ENCODE measurements around the gene CLK3. TPM values are rescaled to one million over a fixed set of nuclear protein-coding genes. Genes with fewer than 3 reads are reported as not detected.

Gene CLK3
- polyA plus RNA-seq, 2 of the 4 experiments (the other 2 are of a cell fraction) = 35.7 to 48.2 TPM

DNA sequence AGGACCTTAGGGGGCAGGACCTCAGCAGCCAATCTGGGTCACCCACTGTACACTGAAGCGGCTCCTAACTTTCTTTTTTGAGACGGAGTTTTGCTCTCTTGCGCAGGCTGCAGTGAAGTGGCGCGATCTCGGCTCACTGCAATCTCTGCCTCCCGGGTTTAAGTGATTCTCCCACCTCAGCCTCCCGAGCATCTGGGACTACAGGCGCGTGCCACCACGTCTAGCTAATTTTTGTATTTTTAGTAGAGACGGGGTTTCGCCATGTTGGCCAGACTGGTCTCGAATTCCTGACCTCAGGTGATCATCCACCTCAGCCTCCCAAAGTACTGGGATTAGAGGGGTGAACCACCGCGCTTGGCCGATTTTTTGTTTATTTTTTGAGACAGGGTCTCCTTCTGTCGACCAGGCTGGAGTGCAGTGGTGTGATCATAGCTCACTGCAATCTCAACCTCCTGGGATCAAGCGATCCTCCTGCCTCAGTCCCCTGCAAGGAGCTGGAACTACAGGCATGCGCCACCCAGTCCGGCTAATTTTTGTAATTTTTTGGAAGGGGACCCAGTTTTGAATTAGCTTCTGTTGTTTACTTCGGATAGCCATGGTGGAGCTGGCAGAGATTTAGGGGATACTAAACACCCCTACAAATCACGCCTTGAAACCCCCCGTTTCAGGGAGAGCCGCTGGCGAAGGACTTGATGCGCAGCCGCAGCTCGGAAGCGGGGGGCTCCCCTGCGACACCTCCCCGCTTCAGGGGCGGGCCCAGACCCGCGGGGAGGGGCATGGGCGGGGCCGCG lies 1.5 kb upstream of the CLK3 start (continued):
- TF ChIP-seq, protein P1, sequence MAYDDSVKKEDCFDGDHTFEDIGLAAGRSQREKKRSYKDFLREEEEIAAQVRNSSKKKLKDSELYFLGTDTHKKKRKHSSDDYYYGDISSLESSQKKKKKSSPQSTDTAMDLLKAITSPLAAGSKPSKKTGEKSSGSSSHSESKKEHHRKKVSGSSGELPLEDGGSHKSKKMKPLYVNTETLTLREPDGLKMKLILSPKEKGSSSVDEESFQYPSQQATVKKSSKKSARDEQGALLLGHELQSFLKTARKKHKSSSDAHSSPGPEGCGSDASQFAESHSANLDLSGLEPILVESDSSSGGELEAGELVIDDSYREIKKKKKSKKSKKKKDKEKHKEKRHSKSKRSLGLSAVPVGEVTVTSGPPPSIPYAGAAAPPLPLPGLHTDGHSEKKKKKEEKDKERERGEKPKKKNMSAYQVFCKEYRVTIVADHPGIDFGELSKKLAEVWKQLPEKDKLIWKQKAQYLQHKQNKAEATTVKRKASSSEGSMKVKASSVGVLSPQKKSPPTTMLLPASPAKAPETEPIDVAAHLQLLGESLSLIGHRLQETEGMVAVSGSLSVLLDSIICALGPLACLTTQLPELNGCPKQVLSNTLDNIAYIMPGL (CRISPR knock-in tag; IDR thresholded peaks at IDR 0.05; ENCODE audit: borderline replicate concordance) = no peak

DNA sequence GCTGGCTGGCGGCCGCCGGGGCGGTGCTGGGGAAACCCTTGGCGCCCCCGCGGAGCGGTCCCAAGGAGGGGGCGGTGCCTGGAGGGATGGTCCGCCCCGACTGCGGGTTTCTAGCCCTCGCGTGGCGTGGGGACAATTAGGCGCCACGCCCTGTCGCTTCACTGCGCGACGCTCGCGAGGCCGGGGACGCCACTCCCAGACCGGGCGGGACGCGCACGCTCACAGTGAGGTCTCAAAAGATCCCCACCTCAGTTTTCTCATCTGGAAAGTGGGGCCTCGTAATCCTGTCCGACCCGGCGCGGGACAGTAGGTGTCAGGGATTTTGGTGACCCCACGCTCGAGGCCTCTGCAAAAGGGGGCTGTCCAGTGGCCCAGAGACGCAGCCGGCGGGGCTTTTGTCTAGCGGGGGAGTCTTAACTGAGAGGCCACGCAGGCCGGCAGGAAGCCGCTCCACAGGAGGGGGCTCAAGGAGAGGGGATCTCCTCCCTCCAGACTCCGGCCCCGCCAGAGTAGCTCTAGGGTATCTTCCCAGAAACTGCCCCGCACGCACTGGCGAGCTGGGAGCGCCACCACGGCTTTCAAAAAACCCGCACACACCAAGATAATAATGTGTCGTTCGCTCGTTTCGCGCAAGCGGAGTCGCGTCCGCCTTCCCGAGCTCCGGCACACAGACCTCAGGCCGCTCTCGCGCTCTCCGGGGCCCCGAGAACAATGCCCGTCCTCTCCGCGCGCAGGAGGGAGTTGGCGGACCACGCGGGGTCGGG lies 710 bp upstream of the CLK3 start:
- Histone ChIP-seq H3K4me3 (peak overlapping the region; percentile 93), H3K27ac (peak overlapping the region; percentile 91 to 98), H3K9me3 (no peaks in the 10 kb centered on the region), H3K4me2 (peak overlapping the region; percentile 86), H3K4me1 (peaks cover 11% of the 10 kb centered on the region; the same call in 1 of the 3 replicates)
- ChIA-PET CTCF (interaction anchor here (1.0 to 13.4 kb wide), 5 partner anchors 10 to 156 kb away, joined by 3 to 218 read pairs (median 4); no protein-coding TSS in a partner anchor), POLR2A (interaction anchor here (1.3 to 2.0 kb wide), 2 partner anchors 27 to 73 kb away, joined by 3 to 13 read pairs; partner anchors contain the start of gene ARID3B)
- peak in 1 of 2 experiments; percentile 64 for DNase-seq (ENCODE audit: low read depth in 1 of 2, low spot score in 1 of 2)
- peak; percentile 59 to 80 for ATAC-seq
- WGBS (ENCODE audit: missing lambda C conversion rate) = 1% methylated on average over 25 of the region's 76 CpGs
- FAIRE-seq = no peak
- no peak for TF ChIP-seq NFE2L2 (conservative IDR thresholded peaks at IDR 0.05; ENCODE audit: low read length)
- TF ChIP-seq, protein P2, sequence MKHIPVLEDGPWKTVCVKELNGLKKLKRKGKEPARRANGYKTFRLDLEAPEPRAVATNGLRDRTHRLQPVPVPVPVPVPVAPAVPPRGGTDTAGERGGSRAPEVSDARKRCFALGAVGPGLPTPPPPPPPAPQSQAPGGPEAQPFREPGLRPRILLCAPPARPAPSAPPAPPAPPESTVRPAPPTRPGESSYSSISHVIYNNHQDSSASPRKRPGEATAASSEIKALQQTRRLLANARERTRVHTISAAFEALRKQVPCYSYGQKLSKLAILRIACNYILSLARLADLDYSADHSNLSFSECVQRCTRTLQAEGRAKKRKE (CRISPR knock-in tag; IDR thresholded peaks at IDR 0.05; ENCODE audit: low read depth) = no peak
- TF ChIP-seq MYC (IDR thresholded peaks at IDR 0.05; ENCODE audit: borderline replicate concordance, low read length) = no peak
- no peak for TF ChIP-seq FOSL2 (IDR thresholded peaks at IDR 0.05)
- TF ChIP-seq FOSL2 (CRISPR knock-in tag; IDR thresholded peaks at IDR 0.05) = no peak
- no peak for TF ChIP-seq CBX8 (IDR thresholded peaks at IDR 0.05)
- TF ChIP-seq, protein P3, sequence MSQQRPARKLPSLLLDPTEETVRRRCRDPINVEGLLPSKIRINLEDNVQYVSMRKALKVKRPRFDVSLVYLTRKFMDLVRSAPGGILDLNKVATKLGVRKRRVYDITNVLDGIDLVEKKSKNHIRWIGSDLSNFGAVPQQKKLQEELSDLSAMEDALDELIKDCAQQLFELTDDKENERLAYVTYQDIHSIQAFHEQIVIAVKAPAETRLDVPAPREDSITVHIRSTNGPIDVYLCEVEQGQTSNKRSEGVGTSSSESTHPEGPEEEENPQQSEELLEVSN (IDR thresholded peaks at IDR 0.05; ENCODE audit: borderline replicate concordance, low read depth) = no peak
- TF ChIP-seq POLR2A (IDR thresholded peaks at IDR 0.05; ENCODE audit: low read length) = peak; percentile 9; the same call in 1 of the 2 replicates
- TF ChIP-seq RAD21 (conservative IDR thresholded peaks at IDR 0.05 in 1 of 2, IDR thresholded peaks at IDR 0.05 in 1 of 2) = no peak
- no peak for TF ChIP-seq HOXB13 (CRISPR knock-in tag; IDR thresholded peaks at IDR 0.05; ENCODE audit: low read depth)
- no peak for TF ChIP-seq HEYL (CRISPR knock-in tag; IDR thresholded peaks at IDR 0.05)
- TF ChIP-seq MAZ (IDR thresholded peaks at IDR 0.05; ENCODE audit: borderline replicate concordance, low read depth, low read length) = no peak
- TF ChIP-seq FOXS1 (CRISPR knock-in tag; IDR thresholded peaks at IDR 0.05) = no peak
- TF ChIP-seq JUNB (IDR thresholded peaks at IDR 0.05) = no peak
- no peak for TF ChIP-seq EP300 (IDR thresholded peaks at IDR 0.05)
- TF ChIP-seq, protein P4, sequence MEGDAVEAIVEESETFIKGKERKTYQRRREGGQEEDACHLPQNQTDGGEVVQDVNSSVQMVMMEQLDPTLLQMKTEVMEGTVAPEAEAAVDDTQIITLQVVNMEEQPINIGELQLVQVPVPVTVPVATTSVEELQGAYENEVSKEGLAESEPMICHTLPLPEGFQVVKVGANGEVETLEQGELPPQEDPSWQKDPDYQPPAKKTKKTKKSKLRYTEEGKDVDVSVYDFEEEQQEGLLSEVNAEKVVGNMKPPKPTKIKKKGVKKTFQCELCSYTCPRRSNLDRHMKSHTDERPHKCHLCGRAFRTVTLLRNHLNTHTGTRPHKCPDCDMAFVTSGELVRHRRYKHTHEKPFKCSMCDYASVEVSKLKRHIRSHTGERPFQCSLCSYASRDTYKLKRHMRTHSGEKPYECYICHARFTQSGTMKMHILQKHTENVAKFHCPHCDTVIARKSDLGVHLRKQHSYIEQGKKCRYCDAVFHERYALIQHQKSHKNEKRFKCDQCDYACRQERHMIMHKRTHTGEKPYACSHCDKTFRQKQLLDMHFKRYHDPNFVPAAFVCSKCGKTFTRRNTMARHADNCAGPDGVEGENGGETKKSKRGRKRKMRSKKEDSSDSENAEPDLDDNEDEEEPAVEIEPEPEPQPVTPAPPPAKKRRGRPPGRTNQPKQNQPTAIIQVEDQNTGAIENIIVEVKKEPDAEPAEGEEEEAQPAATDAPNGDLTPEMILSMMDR (IDR thresholded peaks at IDR 0.05) = no peak
- no peak for TF ChIP-seq MAFK (IDR thresholded peaks at IDR 0.05; ENCODE audit: partially characterized antibody)
- TF ChIP-seq CHD2 (IDR thresholded peaks at IDR 0.05; ENCODE audit: low read length, partially characterized antibody) = peak; percentile 33
- TF ChIP-seq FOSB (CRISPR knock-in tag; IDR thresholded peaks at IDR 0.05) = no peak
- TF ChIP-seq ZNF302 (CRISPR knock-in tag; IDR thresholded peaks at IDR 0.05) = no peak
- TF ChIP-seq HDAC2 (IDR thresholded peaks at IDR 0.05) = peak; percentile 89
- TF ChIP-seq PHF8 (IDR thresholded peaks at IDR 0.05; ENCODE audit: borderline replicate concordance, low read depth) = no peak
- TF ChIP-seq, protein P5, sequence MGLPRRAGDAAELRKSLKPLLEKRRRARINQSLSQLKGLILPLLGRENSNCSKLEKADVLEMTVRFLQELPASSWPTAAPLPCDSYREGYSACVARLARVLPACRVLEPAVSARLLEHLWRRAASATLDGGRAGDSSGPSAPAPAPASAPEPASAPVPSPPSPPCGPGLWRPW (IDR thresholded peaks at IDR 0.05) = no peak
- peak; percentile 79 for TF ChIP-seq CHD4 (IDR thresholded peaks at IDR 0.05; ENCODE audit: borderline replicate concordance)
- TF ChIP-seq, protein P1 (CRISPR knock-in tag; IDR thresholded peaks at IDR 0.05; ENCODE audit: borderline replicate concordance) = peak; percentile 55; the same call in 1 of the 2 replicates
- peak; percentile 98 for TF ChIP-seq KDM1A (IDR thresholded peaks at IDR 0.05; ENCODE audit: low read depth)
- no peak for TF ChIP-seq NPAS2 (CRISPR knock-in tag; IDR thresholded peaks at IDR 0.05; ENCODE audit: borderline replicate concordance)
- TF ChIP-seq ZC3H11A (IDR thresholded peaks at IDR 0.05) = no peak
